ENCODE data around the gene SLC35C1.

SLC35C1 gene

DNA sequence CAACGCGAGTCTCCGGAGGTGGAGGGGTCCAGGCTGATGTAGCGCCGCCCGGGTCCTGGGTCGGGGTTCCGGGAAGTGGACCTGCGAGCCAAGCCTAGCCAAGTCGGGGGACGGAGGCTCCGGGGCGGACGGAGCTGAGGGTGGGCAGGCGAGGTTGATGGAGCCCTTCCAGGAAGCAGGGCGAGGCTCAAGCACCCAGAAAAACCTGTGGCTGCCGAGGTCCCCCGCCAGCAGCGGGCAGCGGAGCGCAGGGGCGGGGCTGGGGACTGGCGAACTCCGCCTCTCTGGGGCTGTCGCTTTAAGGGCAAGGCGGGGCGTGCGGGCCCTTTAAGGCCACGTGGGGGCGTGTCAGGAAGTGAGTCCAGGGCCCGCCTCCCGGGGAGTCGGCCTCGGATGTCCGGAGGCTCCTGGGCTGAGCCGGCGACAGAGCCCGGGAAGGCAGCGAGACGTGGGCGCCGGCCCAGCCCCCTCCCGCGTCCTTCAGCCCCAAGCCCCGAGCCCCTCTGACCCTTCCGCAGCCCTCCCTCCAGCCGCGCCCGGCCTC, at the start of gene SLC35C1:
Gene SLC35C1 (plus strand): TSS at position 389 of the 544 bp plus-strand sequence. CDS start 653 bp downstream, outside the sequence.
- peaks cover 22% of the 10 kb centered on the region; the same call in 1 of the 2 replicates for H3K4me1 ChIP-seq (ENCODE audit: control insufficient read depth, insufficient read depth, low read length)
- no peaks in the 10 kb centered on the region for H3K9me3 ChIP-seq (ENCODE audit: control insufficient read depth, insufficient read depth, low read depth, low read length)
- H3K27ac ChIP-seq (ENCODE audit: low read depth, low read length): peak within 1 kb of the TSS; percentile 34; the same call in 1 of the 2 replicates
- peak within 1 kb of the TSS; percentile 90 for H3K4me3 ChIP-seq (ENCODE audit: low read depth, low read length)
- H3K27me3 ChIP-seq (ENCODE audit: control insufficient read depth, insufficient read depth, low read length): peaks cover 31% of the 10 kb centered on the region
- no peaks in the 10 kb centered on the region for H3K36me3 ChIP-seq (ENCODE audit: control insufficient read depth, insufficient read depth, low read length)
- H3K9ac ChIP-seq (ENCODE audit: low read length): peak within 1 kb of the TSS; percentile 79

DNA sequence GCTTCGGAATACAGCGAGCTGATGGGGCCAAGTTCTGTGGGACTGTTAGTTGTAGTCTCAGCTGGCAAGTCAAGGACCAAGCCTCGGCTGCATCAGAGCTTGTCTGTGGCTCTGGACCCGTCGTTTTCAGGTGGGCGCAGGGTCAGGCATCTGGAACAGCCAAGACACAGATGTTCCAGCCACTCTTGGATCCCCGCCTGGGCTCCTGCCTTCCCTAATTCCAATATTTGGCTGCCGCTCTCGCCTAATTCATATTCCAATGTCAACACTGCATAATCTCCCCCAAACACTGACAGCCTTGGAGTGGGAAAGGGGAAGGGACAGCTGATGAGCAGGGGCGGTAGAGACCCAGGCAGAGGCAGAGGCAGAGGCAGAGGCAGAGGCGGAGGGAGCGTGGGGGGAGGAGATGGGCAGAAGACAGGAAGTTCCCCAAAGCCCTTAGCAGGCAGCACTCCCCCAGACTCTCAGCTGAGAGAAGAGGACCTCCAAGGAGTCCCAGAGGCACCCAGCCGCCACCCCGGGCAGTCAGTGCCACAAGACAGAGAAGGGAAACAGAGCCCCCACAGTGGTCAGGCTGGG, 49.6 kb upstream of the SLC35C1 start:
- H3K9me3 ChIP-seq (ENCODE audit: control insufficient read depth, insufficient read depth, low read depth, low read length): no peaks in the 10 kb centered on the region
- no peak overlapping the region for H3K4me3 ChIP-seq (ENCODE audit: low read depth, low read length)
- H3K36me3 ChIP-seq (ENCODE audit: control insufficient read depth, insufficient read depth, low read length): no peaks in the 10 kb centered on the region
- no peak overlapping the region for H3K27ac ChIP-seq (ENCODE audit: low read depth, low read length)
- H3K4me1 ChIP-seq (ENCODE audit: control insufficient read depth, insufficient read depth, low read length): peaks cover 17% of the 10 kb centered on the region; the same call in 1 of the 2 replicates
- no peak overlapping the region for H3K9ac ChIP-seq (ENCODE audit: low read length)
- no peaks in the 10 kb centered on the region for H3K27me3 ChIP-seq (ENCODE audit: control insufficient read depth, insufficient read depth, low read length)

DNA sequence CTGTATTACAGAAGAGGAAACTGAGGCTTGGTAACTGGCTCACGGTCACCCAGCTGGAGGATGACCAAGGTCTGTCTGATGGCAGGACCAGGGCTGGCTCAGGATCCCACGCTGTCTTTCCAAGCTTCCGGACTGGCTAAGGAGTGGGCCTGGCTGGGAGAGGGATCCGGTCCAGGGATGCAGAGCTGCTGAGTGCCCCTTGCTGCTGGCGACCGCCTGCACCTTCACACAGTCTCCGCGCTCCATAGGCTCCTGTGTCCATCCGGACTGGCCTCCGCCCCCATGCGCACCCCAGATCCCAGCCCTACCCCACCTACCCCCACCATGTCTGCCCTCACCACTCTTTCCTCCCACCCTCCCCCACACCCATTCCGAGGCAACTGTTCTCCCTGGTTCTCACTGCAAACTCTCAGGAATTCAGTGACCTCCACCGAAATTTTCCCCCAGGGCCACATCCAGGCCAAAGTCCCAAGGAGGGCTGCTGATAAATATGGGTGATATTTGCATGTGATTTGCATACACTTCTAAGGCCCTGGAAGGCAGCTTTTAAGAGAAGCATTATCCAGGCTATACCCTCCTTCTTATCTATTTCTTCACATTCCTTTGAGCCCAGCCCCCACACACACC, 48.5 kb upstream of the SLC35C1 start:
- Histone ChIP-seq H3K27ac (ENCODE audit: low read depth, low read length) (no peak overlapping the region), H3K4me3 (ENCODE audit: low read depth, low read length) (no peak overlapping the region), H3K9me3 (ENCODE audit: control insufficient read depth, insufficient read depth, low read depth, low read length) (no peaks in the 10 kb centered on the region), H3K27me3 (ENCODE audit: control insufficient read depth, insufficient read depth, low read length) (no peaks in the 10 kb centered on the region), H3K36me3 (ENCODE audit: control insufficient read depth, insufficient read depth, low read length) (no peaks in the 10 kb centered on the region), H3K9ac (ENCODE audit: low read length) (no peak overlapping the region), H3K4me1 (ENCODE audit: control insufficient read depth, insufficient read depth, low read length) (peaks cover 17% of the 10 kb centered on the region; the same call in 1 of the 2 replicates)

DNA sequence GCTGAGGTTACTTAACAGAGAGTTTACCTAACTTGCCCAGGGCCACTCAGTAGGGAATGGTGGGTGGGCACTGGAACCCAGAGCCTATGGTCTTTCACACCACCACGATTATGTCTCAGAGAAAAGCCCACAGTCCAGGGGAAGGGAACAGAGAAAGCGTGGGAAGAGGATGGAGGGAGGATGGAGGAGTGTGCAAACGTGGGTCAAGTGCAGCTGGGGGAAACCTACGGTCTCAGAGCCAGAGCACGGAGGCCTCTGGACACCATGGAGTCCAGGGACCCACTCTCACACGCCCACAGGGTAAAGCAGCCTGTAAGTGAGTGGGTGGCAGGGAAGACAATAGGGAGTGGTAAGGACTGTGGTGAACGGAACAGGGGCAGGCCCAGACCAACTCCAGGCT, 47.3 kb upstream of the SLC35C1 start:
- no peak overlapping the region for H3K9ac ChIP-seq (ENCODE audit: low read length)
- no peaks in the 10 kb centered on the region for H3K27me3 ChIP-seq (ENCODE audit: control insufficient read depth, insufficient read depth, low read length)
- no peak overlapping the region for H3K4me3 ChIP-seq (ENCODE audit: low read depth, low read length)
- H3K9me3 ChIP-seq (ENCODE audit: control insufficient read depth, insufficient read depth, low read depth, low read length): no peaks in the 10 kb centered on the region
- H3K36me3 ChIP-seq (ENCODE audit: control insufficient read depth, insufficient read depth, low read length): no peaks in the 10 kb centered on the region
- H3K4me1 ChIP-seq (ENCODE audit: control insufficient read depth, insufficient read depth, low read length): peaks cover 17% of the 10 kb centered on the region; the same call in 1 of the 2 replicates
- H3K27ac ChIP-seq (ENCODE audit: low read depth, low read length): no peak overlapping the region

DNA sequence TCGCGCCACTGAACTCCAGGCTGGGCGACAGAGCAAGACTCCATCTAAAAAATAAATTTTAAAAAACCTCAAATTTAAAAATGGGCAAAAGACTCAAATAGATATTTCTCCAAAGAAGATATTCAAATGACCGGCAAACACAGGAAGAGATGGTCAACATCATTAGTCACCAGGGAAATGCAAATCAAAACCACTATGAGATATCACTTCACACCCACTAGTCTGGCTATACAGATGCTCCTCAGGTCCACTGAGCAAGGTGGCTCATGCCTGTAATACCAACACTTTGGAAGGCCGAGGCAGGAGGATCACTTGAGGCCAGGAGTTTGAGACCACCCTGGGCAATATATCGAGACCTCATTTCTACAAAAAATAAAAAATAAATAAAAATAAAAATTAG, 43.3 kb upstream of the SLC35C1 start:
- H3K9ac ChIP-seq (ENCODE audit: low read length): no peak overlapping the region
- no peaks in the 10 kb centered on the region for H3K27me3 ChIP-seq (ENCODE audit: control insufficient read depth, insufficient read depth, low read length)
- H3K4me3 ChIP-seq (ENCODE audit: low read depth, low read length): no peak overlapping the region
- H3K9me3 ChIP-seq (ENCODE audit: control insufficient read depth, insufficient read depth, low read depth, low read length): no peaks in the 10 kb centered on the region
- peaks cover 6% of the 10 kb centered on the region; the same call in 1 of the 2 replicates for H3K4me1 ChIP-seq (ENCODE audit: control insufficient read depth, insufficient read depth, low read length)
- H3K27ac ChIP-seq (ENCODE audit: low read depth, low read length): no peak overlapping the region
- no peaks in the 10 kb centered on the region for H3K36me3 ChIP-seq (ENCODE audit: control insufficient read depth, insufficient read depth, low read length)

GRCh38 chr11:45765107-45765668, 39.8 kb upstream of the SLC35C1 start:
- H3K36me3 ChIP-seq (ENCODE audit: control insufficient read depth, insufficient read depth, low read length): no peaks in the 10 kb centered on the region
- H3K4me1 ChIP-seq (ENCODE audit: control insufficient read depth, insufficient read depth, low read length): no peaks in the 10 kb centered on the region
- H3K27ac ChIP-seq (ENCODE audit: low read depth, low read length): no peak overlapping the region
- H3K4me3 ChIP-seq (ENCODE audit: low read depth, low read length): no peak overlapping the region
- no peaks in the 10 kb centered on the region for H3K27me3 ChIP-seq (ENCODE audit: control insufficient read depth, insufficient read depth, low read length)
- H3K9me3 ChIP-seq (ENCODE audit: control insufficient read depth, insufficient read depth, low read depth, low read length): no peaks in the 10 kb centered on the region
- no peak overlapping the region for H3K9ac ChIP-seq (ENCODE audit: low read length)

DNA sequence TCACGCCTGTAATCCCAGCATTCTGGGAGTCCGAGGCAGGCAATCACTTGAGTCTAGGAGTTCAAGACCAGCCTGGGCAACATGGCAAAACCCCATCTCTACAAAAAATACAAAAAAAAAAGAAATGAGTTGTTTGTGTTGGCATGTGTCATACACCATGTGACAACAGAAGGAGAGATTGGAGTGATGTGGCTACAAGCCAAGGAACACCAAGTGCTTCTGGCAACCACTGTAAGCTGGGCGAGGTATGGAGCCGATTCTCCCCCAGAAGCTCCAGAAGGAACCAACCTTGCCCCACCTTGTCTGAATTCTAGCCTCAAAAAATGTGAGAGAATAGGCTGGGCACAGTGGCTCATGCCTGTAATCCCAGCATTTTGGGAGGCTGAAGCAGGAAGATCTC, 39.1 kb upstream of the SLC35C1 start:
- H3K4me3 ChIP-seq (ENCODE audit: low read depth, low read length): no peak overlapping the region
- no peak overlapping the region for H3K27ac ChIP-seq (ENCODE audit: low read depth, low read length)
- no peaks in the 10 kb centered on the region for H3K27me3 ChIP-seq (ENCODE audit: control insufficient read depth, insufficient read depth, low read length)
- H3K36me3 ChIP-seq (ENCODE audit: control insufficient read depth, insufficient read depth, low read length): no peaks in the 10 kb centered on the region
- no peaks in the 10 kb centered on the region for H3K9me3 ChIP-seq (ENCODE audit: control insufficient read depth, insufficient read depth, low read depth, low read length)
- no peaks in the 10 kb centered on the region for H3K4me1 ChIP-seq (ENCODE audit: control insufficient read depth, insufficient read depth, low read length)
- no peak overlapping the region for H3K9ac ChIP-seq (ENCODE audit: low read length)

- Histone ChIP-seq H3K27ac (ENCODE audit: low read depth, low read length) (no peak overlapping the region), H3K27me3 (ENCODE audit: control insufficient read depth, insufficient read depth, low read length) (peaks cover 2% of the 10 kb centered on the region), H3K9me3 (ENCODE audit: control insufficient read depth, insufficient read depth, low read depth, low read length) (no peaks in the 10 kb centered on the region), H3K36me3 (ENCODE audit: control insufficient read depth, insufficient read depth, low read length) (no peaks in the 10 kb centered on the region), H3K4me3 (ENCODE audit: low read depth, low read length) (no peak overlapping the region), H3K9ac (ENCODE audit: low read length) (no peak overlapping the region), H3K4me1 (ENCODE audit: control insufficient read depth, insufficient read depth, low read length) (no peaks in the 10 kb centered on the region)
Observed at GRCh38 chr11:45766469-45766868, 38.5 kb upstream of the SLC35C1 start.

DNA sequence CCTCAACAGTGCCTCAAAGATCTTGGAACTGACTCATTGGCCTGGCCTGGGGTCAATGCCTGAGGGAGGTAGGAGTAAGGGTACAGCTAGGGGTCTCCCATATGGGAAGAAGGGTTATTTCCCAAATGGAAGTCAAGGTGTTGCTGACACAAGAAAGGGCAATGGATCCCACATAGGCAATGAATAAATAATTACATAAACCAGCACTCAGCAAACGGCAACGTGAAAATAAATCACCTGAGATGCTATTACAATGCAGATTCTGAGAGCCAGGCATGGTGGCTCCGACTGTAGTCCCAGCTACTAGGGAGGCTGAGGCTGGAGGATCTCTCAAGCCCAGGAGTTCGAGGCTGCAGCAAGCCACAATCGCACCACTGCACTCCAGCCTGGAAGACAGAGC, 36.5 kb upstream of the SLC35C1 start:
- Histone ChIP-seq H3K36me3 (ENCODE audit: control insufficient read depth, insufficient read depth, low read length) (no peaks in the 10 kb centered on the region), H3K27me3 (ENCODE audit: control insufficient read depth, insufficient read depth, low read length) (peaks cover 10% of the 10 kb centered on the region), H3K9ac (ENCODE audit: low read length) (no peak overlapping the region), H3K27ac (ENCODE audit: low read depth, low read length) (no peak overlapping the region), H3K4me3 (ENCODE audit: low read depth, low read length) (no peak overlapping the region), H3K4me1 (ENCODE audit: control insufficient read depth, insufficient read depth, low read length) (no peaks in the 10 kb centered on the region), H3K9me3 (ENCODE audit: control insufficient read depth, insufficient read depth, low read depth, low read length) (no peaks in the 10 kb centered on the region)

- Histone ChIP-seq H3K27me3 (ENCODE audit: control insufficient read depth, insufficient read depth, low read length) (peaks cover 10% of the 10 kb centered on the region), H3K27ac (ENCODE audit: low read depth, low read length) (no peak overlapping the region)
Observed at GRCh38 chr11:45769960-45770359, 35.0 kb upstream of the SLC35C1 start.

GRCh38 chr11:45771193-45771565, 33.8 kb upstream of the SLC35C1 start:
- H3K27me3 ChIP-seq (ENCODE audit: control insufficient read depth, insufficient read depth, low read length): peaks cover 10% of the 10 kb centered on the region
- no peaks in the 10 kb centered on the region for H3K4me1 ChIP-seq (ENCODE audit: control insufficient read depth, insufficient read depth, low read length)
- peak overlapping the region; percentile 5 for H3K9ac ChIP-seq (ENCODE audit: low read length)
- peak overlapping the region; percentile 69 for H3K4me3 ChIP-seq (ENCODE audit: low read depth, low read length)
- no peaks in the 10 kb centered on the region for H3K36me3 ChIP-seq (ENCODE audit: control insufficient read depth, insufficient read depth, low read length)
- H3K27ac ChIP-seq (ENCODE audit: low read depth, low read length): no peak overlapping the region
- no peaks in the 10 kb centered on the region for H3K9me3 ChIP-seq (ENCODE audit: control insufficient read depth, insufficient read depth, low read depth, low read length)

More at GRCh38 chr11:45769960-45770359, 35.0 kb upstream of the SLC35C1 start:
- Histone ChIP-seq H3K36me3 (ENCODE audit: control insufficient read depth, insufficient read depth, low read length) (no peaks in the 10 kb centered on the region), H3K9me3 (ENCODE audit: control insufficient read depth, insufficient read depth, low read depth, low read length) (no peaks in the 10 kb centered on the region), H3K4me3 (ENCODE audit: low read depth, low read length) (no peak overlapping the region), H3K4me1 (ENCODE audit: control insufficient read depth, insufficient read depth, low read length) (no peaks in the 10 kb centered on the region), H3K9ac (ENCODE audit: low read length) (no peak overlapping the region)

All from HUES6 (cell line).